DOHH2 (cell line): Measurements from ENCODE around the gene PTPN14.

Experiments
- H3F3A ChIP-seq: fragments of 200-600 bp; sonication (generic), shearing (Covaris generic); 2 replicates; pipeline ENCODE4 v1.6.0; 2016; ENCODE audit warnings: antibody characterized with exemption, mild to moderate bottlenecking; ENCODE audit not compliant: control insufficient read depth, insufficient read depth
- H3K27ac ChIP-seq: fragments of 200-600 bp; sonication (generic); 2 replicates; pipeline ENCODE4 v1.5.1; 2014; ENCODE audit warnings: low read depth, mild to moderate bottlenecking, low read length, moderate library complexity
- H3K27me3 ChIP-seq: fragments of 200-600 bp; sonication (generic); 2 replicates; pipeline ENCODE4 v1.6.1; 2014; ENCODE audit warnings: mild to moderate bottlenecking, low read length, mixed read lengths; ENCODE audit not compliant: control insufficient read depth
- H3K36me3 ChIP-seq: fragments of 200-600 bp; sonication (generic); 2 replicates; pipeline ENCODE4 v1.6.1; 2014; ENCODE audit warnings: mild to moderate bottlenecking, low read length, moderate library complexity, mixed read lengths; ENCODE audit not compliant: control insufficient read depth
- H3K4me1 ChIP-seq: fragments of 200-600 bp; sonication (generic); 2 replicates; pipeline ENCODE4 v1.6.1; 2014; ENCODE audit warnings: mild to moderate bottlenecking, low read length, mixed read lengths; ENCODE audit not compliant: control insufficient read depth
- H3K4me2 ChIP-seq: fragments of 200-600 bp; sonication (generic); 2 replicates; pipeline ENCODE4 v1.6.0; 2014; ENCODE audit warnings: mild to moderate bottlenecking, low read length, moderate library complexity
- H3K4me3 ChIP-seq: fragments of 200-600 bp; sonication (generic); 2 replicates; pipeline ENCODE4 v1.5.1; 2014; ENCODE audit warnings: mild to moderate bottlenecking, low read length, mixed read lengths
- H3K79me2 ChIP-seq: fragments of 200-600 bp; sonication (generic); 2 replicates; pipeline ENCODE4 v1.6.1; 2014; ENCODE audit warnings: mild to moderate bottlenecking, low read length, mixed read lengths; ENCODE audit not compliant: control insufficient read depth
- H3K9me2 ChIP-seq: fragments of 200-600 bp; sonication (generic); replicated peaks from 2 replicates; pipeline ENCODE4 v1.6.1; 2014; ENCODE audit warnings: mild to moderate bottlenecking, low read length, mixed read lengths; ENCODE audit not compliant: control insufficient read depth
- H3K9me3 ChIP-seq: fragments of 200-600 bp; sonication (generic); 2 replicates; pipeline ENCODE4 v1.6.1; 2014; ENCODE audit warnings: antibody characterized with exemption, low read length, mixed read lengths; ENCODE audit not compliant: control insufficient read depth, insufficient read depth
- H4K20me1 ChIP-seq: fragments of 200-600 bp; sonication (generic); 2 replicates; pipeline ENCODE4 v1.6.0; 2014; ENCODE audit warnings: low read depth, mild to moderate bottlenecking, antibody characterized with exemption, low read length, moderate library complexity; ENCODE audit not compliant: control insufficient read depth, insufficient read depth
- CTCF ChIP-seq: fragments of 200-600 bp; sonication (generic); IDR thresholded peaks from one replicate; pipeline ENCODE4 v1.5.1; 2014; ENCODE audit warnings: antibody characterized with exemption, mild to moderate bottlenecking, low read depth, low read length; ENCODE audit not compliant: poor library complexity, severe bottlenecking
- EZH2phosphoT487 ChIP-seq: fragments of 200-600 bp; sonication (generic); IDR thresholded peaks from 2 replicates; pipeline ENCODE4 v1.6.1; 2017; ENCODE audit warnings: borderline replicate concordance, mild to moderate bottlenecking, antibody characterized with exemption, low read length, moderate library complexity, mixed read lengths

Gene PTPN14

GRCh38 chr1:214475331-214475730, 76.1 kb downstream of the PTPN14 start:
- H3K4me3 ChIP-seq: no peak overlapping the region
- no peaks in the 10 kb centered on the region for H3K9me3 ChIP-seq
- H3K4me1 ChIP-seq: no peaks in the 10 kb centered on the region
- no peaks in the 10 kb centered on the region for H3K36me3 ChIP-seq
- no peak overlapping the region for H3K4me2 ChIP-seq
- H3K79me2 ChIP-seq: no peaks in the 10 kb centered on the region
- no peaks in the 10 kb centered on the region for H3F3A ChIP-seq
- H4K20me1 ChIP-seq: no peaks in the 10 kb centered on the region
- TF ChIP-seq CTCF: no peak
- no peak for TF ChIP-seq EZH2phosphoT487
- H3K27ac ChIP-seq: no peak overlapping the region
- H3K27me3 ChIP-seq: no peaks in the 10 kb centered on the region
- H3K9me2 ChIP-seq: no peaks in the 10 kb centered on the region

DNA sequence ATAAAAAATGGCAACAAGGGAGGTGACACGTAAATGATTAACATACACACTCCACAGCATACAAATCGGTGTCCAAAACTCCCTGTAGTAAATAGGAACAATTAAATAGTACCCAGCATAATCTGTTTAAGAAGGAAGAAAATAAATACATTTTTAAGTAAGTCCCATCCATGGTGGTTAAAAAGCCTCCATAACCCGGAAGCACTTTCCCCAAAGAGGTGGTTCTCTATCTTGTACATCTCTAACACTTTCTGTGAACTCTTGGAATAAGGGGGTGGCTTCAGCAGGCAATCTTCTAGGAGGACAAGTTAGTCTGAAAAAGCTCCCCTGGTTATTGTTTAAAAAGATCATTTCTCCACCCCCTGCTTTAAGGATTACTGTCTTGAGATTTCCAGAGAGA, 76.9 kb downstream of the PTPN14 start:
- no peaks in the 10 kb centered on the region for H3K4me1 ChIP-seq
- no peak overlapping the region for H3K4me2 ChIP-seq

DNA sequence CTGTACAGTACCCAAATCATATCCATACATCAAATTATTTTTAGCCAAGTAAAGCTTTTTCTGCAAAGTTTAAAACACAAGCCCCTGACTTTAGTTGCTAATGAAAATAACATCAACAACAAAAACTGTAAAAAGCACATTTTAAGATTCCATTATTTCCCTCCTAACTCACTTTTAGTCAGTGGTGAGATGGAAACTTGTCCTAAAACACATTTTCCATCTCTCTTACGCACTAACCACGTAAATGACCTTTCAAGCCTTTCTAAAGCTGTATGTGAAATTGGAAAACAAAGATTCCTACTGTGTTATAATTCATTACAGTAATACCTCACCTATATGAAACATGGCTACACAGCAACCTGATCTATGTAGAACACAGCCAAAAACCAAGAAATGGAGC, 77.5 kb downstream of the PTPN14 start:
- no peak overlapping the region for H3K4me2 ChIP-seq
- no peak overlapping the region for H3K4me3 ChIP-seq
- TF ChIP-seq EZH2phosphoT487 (no peak), CTCF (no peak)
- H3F3A ChIP-seq: no peaks in the 10 kb centered on the region
- H3K9me3 ChIP-seq: no peaks in the 10 kb centered on the region
- H4K20me1 ChIP-seq: no peaks in the 10 kb centered on the region
- H3K9me2 ChIP-seq: no peaks in the 10 kb centered on the region
- H3K4me1 ChIP-seq: no peaks in the 10 kb centered on the region
- no peaks in the 10 kb centered on the region for H3K79me2 ChIP-seq
- no peaks in the 10 kb centered on the region for H3K36me3 ChIP-seq
- H3K27me3 ChIP-seq: no peaks in the 10 kb centered on the region
- no peak overlapping the region for H3K27ac ChIP-seq

More for the DNA sequence above, 76.9 kb downstream of the PTPN14 start:
- Histone ChIP-seq H3K4me3 (no peak overlapping the region), H3K27ac (no peak overlapping the region), H3K9me2 (no peaks in the 10 kb centered on the region), H3K27me3 (no peaks in the 10 kb centered on the region), H3F3A (no peaks in the 10 kb centered on the region), H3K36me3 (no peaks in the 10 kb centered on the region), H4K20me1 (no peaks in the 10 kb centered on the region), H3K79me2 (no peaks in the 10 kb centered on the region), H3K9me3 (no peaks in the 10 kb centered on the region)
- TF ChIP-seq CTCF (no peak), EZH2phosphoT487 (no peak)

DNA sequence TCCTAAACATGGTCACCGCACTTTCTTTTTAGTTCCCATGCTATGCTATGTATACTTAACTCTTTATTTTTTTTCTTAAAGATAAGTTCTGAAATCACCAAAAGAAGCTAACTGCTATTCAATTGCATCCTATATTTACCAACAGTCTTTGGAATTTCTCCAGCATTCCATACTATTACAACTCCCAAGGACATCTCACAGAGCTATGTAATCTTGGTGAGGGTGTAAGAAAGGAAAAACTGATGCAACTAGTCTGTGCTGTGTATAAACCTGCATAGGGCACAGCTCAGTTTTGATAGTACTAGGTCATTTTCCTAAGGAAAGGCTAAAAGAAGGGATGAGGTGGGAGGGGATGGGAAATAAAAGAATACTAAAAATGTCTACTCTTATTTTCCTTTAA, 78.0 kb downstream of the PTPN14 start:
- Histone ChIP-seq H3K27ac (no peak overlapping the region), H3K9me2 (no peaks in the 10 kb centered on the region), H3K36me3 (no peaks in the 10 kb centered on the region), H3K4me2 (no peak overlapping the region), H4K20me1 (no peaks in the 10 kb centered on the region), H3K4me1 (no peaks in the 10 kb centered on the region), H3F3A (no peaks in the 10 kb centered on the region), H3K4me3 (no peak overlapping the region), H3K9me3 (no peaks in the 10 kb centered on the region), H3K79me2 (no peaks in the 10 kb centered on the region), H3K27me3 (no peaks in the 10 kb centered on the region)
- TF ChIP-seq EZH2phosphoT487 (no peak), CTCF (no peak)
